ENCODE data around the gene NKX2-8.

The NKX2-8 gene

DNA sequence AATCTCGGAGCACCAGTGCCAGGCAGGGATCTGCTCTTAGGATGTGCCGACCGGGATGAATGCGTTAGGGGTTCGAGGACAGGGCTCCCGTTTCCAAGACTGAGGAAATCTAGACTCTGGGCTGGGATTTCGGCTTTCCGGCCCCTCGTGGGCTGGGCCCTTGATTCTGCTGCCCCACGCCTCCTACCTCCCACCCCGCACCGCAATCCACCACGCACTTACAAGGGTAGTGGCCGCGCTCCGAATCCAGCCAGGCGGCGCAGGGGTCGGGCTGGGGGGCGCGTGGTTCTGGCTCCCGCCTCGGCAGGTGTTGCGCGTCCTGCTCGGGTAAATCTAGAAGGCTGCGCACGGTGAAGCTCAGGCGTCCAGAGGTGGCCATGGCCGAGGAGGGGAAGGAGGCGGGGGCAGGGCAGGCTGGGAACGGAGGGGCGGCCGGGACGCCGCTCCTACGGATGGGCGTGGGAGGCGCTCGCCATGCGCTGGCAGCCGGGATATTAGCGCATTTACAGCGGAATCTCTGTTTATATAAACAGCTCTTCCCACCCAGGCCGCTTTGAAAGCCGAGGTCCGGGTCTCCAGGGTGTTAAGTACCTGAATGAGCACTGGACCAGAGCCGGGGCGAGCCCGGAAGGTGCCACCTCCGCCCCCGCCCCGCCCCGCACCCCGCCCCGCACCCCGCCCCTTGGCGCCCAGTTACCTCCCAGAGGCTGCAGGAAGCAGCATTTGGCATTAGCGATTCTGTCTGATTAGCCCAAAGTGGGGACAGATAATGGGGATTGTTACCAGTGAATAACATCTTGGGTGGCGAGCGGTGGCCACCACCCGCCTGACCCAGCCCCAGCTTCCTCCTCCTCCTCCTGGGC is at the start of gene NKX2-8:
TSS of gene NKX2-8 (minus strand) at position 604 of the 863 bp plus-strand sequence. CDS start at position 379, 225 bp downstream.
- TF ChIP-seq CTCF (conservative IDR thresholded peaks at IDR 0.05) (no peak), ZFX (IDR thresholded peaks at IDR 0.05) (no peak)
- H3K27ac ChIP-seq: no peak within 1 kb of the TSS

DNA sequence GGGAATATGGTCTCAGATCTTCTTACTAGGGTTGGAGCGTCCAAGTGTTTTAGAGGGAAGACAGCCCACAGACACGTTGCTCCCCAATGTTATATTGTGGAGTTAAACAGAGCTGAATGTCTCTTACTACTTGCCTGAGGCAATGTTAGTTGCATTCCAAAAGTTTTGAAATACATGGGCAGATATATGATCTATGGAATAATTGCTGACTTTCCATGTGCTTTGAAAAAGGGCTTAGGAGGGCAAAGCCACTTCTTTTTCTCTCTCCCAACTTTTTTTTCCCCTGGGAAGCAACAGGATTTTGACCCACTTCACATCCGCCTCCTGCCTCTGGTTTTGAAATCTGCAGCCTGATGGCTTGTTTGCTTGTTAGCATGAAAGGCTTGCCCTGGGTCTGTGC is 45.6 kb upstream of the NKX2-8 start:
- H3K27ac ChIP-seq: no peak overlapping the region
- TF ChIP-seq ZFX (IDR thresholded peaks at IDR 0.05) (no peak), CTCF (conservative IDR thresholded peaks at IDR 0.05) (no peak)

DNA sequence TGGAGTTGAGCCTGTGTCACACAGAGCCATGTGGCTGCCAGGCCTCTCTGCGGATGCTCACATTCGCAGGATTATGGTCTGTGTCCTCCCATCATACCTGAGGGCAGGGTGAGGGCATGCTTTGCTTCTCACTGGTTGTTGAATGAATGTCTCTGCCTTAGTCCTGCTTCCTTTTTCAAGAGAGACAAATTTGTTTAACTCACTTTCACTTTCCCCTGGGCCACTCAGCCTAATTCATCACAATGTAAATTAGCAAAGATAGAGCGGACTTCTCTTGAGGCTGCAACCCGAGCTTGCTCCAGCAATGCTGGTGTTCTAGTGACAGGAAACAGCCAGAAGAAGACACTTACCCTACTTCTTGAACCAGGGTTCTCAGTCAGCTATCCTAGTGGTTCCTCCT is 43.7 kb upstream of the NKX2-8 start:
- no peak for TF ChIP-seq CTCF (conservative IDR thresholded peaks at IDR 0.05)
- no peak for TF ChIP-seq ZFX (IDR thresholded peaks at IDR 0.05)
- no peak overlapping the region for H3K27ac ChIP-seq

DNA sequence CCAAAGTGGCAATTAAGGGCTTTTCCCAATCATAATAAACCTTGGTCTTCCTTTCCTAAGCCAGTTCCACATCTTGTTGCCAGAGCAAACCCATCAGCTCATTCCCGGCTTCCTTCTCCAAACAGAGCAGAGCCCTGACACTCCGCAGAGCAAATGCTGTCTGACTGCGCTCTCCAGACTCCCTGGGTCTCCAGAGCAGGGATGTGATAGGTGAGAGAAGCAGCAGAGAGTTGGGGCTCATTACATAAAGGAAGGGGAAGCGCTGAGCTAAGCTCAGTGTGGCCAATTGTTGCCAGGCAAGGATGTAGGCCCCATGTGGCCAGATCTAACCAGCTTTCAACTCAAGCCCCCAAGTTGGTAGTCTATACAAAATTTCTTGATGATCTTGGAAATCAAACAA is 43.0 kb upstream of the NKX2-8 start:
- TF ChIP-seq ZFX (IDR thresholded peaks at IDR 0.05): no peak
- TF ChIP-seq CTCF (conservative IDR thresholded peaks at IDR 0.05): no peak
- no peak overlapping the region for H3K27ac ChIP-seq

- no peak overlapping the region for H3K27ac ChIP-seq
Observed at GRCh38 chr14:36625014-36625413, 42.6 kb upstream of the NKX2-8 start.

GRCh38 chr14:36619853-36620252 is 37.4 kb upstream of the NKX2-8 start:
- H3K27ac ChIP-seq: no peak overlapping the region
- TF ChIP-seq CTCF (conservative IDR thresholded peaks at IDR 0.05) (no peak), ZFX (IDR thresholded peaks at IDR 0.05) (no peak)

More at GRCh38 chr14:36625014-36625413, 42.6 kb upstream of the NKX2-8 start:
- TF ChIP-seq CTCF (conservative IDR thresholded peaks at IDR 0.05) (no peak), ZFX (IDR thresholded peaks at IDR 0.05) (no peak)

- TF ChIP-seq CTCF (conservative IDR thresholded peaks at IDR 0.05): no peak
- no peak for TF ChIP-seq ZFX (IDR thresholded peaks at IDR 0.05)
- H3K27ac ChIP-seq: no peak overlapping the region
Observed at GRCh38 chr14:36619131-36619530, 36.7 kb upstream of the NKX2-8 start.

Data from C4-2B (cell line).